NB4 (cell line): ENCODE results near the gene ATP6V1F.

Experiments
- DNase-seq: peaks from one replicate; pipeline ENCODE4 v3.0.0; 2010; ENCODE audit warnings: low read depth
- H3K4me3 ChIP-seq: one replicate; pipeline ENCODE4 v1.5.1; 2011; ENCODE audit warnings: mild to moderate bottlenecking, low read depth, low read length, moderate library complexity
- MYC ChIP-seq: IDR thresholded peaks from 2 replicates; pipeline ENCODE4 v1.6.1; 2011; ENCODE audit warnings: low read depth, low read length
- POLR2A ChIP-seq: IDR thresholded peaks from 2 replicates; pipeline ENCODE4 v1.6.1; 2011; ENCODE audit warnings: mild to moderate bottlenecking; ENCODE audit not compliant: insufficient read length; ENCODE audit errors: extremely low read depth
- TF ChIP-seq, protein P1 (sequence below): IDR thresholded peaks from one replicate; pipeline ENCODE4 v1.5.1; 2012; ENCODE audit warnings: low read depth, low read length
- TF ChIP-seq, protein P2 (sequence below): IDR thresholded peaks from 2 replicates; pipeline ENCODE4 v1.6.1; 2011; ENCODE audit warnings: low read depth, low read length

ATP6V1F gene

DNA sequence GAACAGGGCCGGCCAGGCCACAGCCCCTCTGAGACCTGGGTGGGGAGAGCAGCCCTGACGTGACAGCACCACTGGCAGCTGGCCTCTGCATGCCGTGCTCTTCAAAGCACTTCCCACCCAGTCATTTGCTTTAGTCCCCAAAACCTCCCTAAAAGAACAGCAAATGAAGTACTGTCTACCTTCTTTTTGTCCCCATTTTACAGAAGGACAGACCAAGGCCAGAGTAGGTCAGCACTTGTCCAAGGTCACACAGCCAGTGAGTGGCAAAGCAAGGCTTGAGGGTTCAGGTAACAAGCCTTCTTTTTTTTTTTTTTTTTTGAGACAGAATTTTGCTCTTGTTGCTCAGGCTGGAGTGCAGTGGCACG is 15.1 kb downstream of the ATP6V1F start:
- DNase-seq = no peak
- TF ChIP-seq MYC = no peak
- no peak overlapping the region for H3K4me3 ChIP-seq

DNA sequence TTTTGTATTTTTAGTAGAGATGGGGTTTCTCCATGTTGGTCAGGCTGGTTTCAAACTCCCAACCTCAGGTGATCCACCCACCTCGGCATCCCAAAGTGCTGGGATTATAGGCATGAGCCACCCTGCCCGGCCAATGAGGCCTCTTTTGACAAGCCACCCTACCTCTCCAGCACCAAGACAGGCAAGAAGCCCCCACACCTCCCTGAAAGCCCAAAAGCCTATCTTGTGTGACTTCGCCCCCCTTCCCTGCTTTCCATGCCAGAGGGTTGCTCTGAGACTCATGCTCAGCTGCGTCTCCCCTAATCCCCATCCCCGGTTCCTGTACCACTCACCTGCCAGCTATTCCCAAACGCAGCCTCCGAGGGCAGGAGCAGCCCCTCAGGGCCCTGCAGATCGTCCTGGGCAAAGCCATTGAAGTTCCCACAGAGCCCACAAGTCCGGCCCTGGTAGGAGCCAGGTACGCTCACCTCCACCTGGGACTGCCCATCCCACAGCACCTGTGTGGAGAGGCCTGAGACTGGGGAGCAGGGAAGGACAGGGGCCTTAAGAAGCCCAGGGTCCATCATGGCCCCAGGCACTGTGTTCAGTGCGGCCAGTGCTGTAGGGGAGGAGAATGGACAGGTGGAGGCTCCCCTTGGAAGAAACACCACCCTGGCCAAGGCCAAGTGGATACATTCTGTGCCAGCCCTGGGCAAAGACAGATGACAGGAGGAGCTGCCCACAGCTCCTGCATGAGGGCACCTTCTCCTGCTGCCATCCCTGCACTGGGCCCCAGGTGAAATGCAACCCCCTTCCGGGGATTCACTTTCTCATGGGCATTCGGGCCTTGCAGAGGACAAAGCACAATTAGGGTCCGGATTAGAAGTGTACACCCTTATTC is 15.8 kb downstream of the ATP6V1F start:
- no peak for DNase-seq
- TF ChIP-seq, protein P1, sequence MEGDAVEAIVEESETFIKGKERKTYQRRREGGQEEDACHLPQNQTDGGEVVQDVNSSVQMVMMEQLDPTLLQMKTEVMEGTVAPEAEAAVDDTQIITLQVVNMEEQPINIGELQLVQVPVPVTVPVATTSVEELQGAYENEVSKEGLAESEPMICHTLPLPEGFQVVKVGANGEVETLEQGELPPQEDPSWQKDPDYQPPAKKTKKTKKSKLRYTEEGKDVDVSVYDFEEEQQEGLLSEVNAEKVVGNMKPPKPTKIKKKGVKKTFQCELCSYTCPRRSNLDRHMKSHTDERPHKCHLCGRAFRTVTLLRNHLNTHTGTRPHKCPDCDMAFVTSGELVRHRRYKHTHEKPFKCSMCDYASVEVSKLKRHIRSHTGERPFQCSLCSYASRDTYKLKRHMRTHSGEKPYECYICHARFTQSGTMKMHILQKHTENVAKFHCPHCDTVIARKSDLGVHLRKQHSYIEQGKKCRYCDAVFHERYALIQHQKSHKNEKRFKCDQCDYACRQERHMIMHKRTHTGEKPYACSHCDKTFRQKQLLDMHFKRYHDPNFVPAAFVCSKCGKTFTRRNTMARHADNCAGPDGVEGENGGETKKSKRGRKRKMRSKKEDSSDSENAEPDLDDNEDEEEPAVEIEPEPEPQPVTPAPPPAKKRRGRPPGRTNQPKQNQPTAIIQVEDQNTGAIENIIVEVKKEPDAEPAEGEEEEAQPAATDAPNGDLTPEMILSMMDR = no peak
- no peak overlapping the region for H3K4me3 ChIP-seq

DNA sequence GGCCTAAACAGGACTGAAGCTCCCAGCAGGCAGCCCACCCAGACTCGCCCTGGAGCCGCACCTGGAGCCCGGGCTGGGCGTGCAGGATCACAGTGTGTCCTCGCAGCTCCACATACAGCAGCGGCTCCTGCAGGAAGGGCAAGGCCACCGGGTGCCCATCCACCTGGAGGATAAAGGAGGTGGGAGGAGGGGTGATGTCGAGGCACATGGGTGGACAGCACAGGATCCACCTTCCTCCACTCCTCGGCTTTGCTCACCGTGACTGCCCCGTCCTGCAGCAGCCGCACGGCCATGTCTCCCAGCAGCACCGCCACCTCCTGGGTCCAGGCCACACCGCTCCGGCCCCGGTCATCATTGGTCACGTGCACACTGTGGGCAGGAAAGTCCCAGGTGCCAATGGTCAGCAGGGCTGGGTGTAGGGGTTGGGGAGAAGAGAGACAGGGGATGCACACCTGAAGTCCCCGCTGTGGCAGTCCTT is 16.8 kb downstream of the ATP6V1F start:
- TF ChIP-seq MYC (no peak), POLR2A (no peak)
- TF ChIP-seq, protein P2, sequence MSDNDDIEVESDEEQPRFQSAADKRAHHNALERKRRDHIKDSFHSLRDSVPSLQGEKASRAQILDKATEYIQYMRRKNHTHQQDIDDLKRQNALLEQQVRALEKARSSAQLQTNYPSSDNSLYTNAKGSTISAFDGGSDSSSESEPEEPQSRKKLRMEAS = no peak
- TF ChIP-seq, protein P1 = no peak
- no peak overlapping the region for H3K4me3 ChIP-seq

DNA sequence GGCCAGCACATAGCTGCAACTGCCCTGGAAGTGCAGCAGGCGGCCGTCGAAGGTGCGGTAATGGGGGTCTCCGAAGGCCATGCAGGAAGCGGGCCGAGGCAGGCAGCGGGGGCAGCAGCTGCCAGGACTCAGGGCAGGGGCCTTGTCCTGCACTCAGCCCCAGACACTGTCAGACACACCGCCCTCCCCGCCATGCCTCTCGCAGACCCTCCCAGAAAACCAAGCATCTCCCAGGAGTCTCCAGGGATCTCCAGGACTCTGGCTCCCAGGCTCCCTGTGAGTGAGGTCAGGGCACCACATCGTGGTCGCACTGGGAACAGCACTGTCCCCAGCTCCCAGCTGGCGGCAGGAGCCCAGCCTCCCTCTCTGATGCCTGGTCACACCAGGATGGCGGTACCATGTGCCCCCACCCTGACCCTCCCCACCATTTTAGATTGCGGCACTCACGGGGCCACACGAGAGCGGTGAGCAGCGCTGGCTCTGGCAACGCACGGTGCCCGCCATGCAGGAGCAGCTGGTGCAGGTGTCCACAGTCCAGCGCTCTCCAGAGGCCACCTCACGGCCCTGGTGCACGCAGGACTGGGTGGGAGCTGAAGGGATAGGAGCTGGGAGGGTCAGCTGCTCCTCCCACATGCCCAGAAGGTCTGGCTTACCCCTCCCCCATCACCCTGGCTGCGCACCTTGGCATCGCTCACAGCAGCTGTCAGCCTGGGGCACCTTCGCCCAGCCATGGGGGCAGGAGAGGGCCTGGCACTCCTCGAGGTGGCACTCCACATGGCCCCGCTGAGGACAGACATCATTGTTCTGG is 17.5 kb downstream of the ATP6V1F start:
- no peak overlapping the region for H3K4me3 ChIP-seq
- TF ChIP-seq, protein P1 = peak; percentile 82
- TF ChIP-seq MYC = no peak
- peak; percentile 71 for DNase-seq

More for the DNA sequence above, 16.8 kb downstream of the ATP6V1F start:
- DNase-seq = no peak

DNA sequence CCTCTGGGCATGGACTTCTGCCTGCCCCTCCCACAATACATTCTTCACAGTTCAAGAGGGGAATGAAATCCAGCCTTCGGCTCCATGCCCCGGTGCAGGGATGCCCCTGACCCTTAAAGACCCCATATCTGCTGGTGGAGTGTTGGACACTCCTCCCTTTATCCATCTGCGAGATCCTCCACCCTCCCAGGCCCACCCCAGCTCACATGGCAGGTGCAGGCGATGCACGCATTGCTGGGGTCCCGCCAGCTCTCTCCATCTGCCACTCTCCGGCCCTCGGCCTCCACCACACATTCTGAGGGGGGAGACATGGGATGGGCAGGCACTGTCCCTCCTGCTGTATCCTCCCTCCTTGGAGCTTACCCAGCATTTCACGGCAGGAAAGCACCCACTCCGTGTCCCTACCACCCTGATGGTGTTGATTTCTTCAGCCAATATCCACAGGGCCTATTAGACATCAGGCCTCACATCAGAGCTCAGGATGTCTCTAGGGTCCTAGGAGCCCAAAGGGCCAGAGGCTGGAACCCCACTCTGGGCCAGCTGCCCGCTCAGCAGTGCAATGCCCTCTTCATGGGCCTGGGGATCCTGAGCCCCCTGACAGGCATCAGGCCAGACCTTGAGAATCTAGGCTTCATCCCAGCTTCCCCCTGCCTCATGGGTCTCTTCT is 18.3 kb downstream of the ATP6V1F start:
- no peak overlapping the region for H3K4me3 ChIP-seq
- TF ChIP-seq, protein P2 = no peak
- TF ChIP-seq, protein P1 = no peak
- TF ChIP-seq POLR2A (no peak), MYC (no peak)
- no peak for DNase-seq

DNA sequence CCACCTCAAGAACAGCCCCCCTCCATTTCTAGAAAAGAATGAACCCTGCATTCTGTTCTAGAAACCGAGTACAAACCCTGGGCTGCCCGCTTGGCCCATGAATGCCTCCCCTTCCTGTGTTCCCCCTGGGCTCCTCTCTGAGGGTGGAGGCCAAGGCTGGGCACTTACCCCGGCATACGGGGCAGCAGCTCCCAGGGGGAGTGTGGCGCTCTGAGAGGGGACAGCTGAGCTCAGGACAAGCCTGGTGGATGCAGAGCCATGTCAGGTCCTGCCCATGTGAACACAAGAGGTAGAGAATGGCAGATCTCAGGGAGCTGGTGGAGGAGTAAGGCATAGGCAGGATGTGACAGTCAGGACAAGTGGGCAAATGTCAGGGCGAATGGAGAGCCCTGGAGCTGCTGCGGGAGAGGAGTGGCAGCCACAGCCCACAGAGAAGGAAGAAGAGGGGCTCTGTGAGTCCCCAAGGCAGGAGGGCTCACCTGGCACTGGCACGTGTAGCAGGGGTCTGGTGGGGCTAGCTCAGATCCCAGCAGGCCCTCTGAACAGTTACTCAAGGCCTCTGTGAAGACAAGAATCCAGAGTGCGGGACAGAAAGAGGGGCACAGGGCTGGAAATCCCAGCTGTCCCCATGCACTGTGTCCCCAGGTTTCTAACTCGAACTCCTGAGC is 18.9 kb downstream of the ATP6V1F start:
- no peak overlapping the region for H3K4me3 ChIP-seq
- DNase-seq = no peak
- TF ChIP-seq, protein P1 = no peak
- TF ChIP-seq POLR2A = no peak
- no peak for TF ChIP-seq MYC
- TF ChIP-seq, protein P2 = no peak
